ENCODE measurements around the gene URB2.

Gene URB2

GRCh38 chr1:229613938-229614337 is 12.1 kb upstream of the URB2 start:
- H3K4me3 ChIP-seq (ENCODE audit: low read depth, low read length): no peak overlapping the region
- in situ Hi-C loops (cut with HindIII; ENCODE audit: low sequenced_read_pairs): no loop called here
- DNase-seq (ENCODE audit: low read depth): no peak
- no peak for TF ChIP-seq CTCF (IDR thresholded peaks at IDR 0.05; ENCODE audit: low read depth, low read length, missing control alignments)

- no peak for TF ChIP-seq CTCF (IDR thresholded peaks at IDR 0.05; ENCODE audit: low read depth, low read length, missing control alignments)
- in situ Hi-C loops (cut with HindIII; ENCODE audit: low sequenced_read_pairs): no loop called here
- no peak overlapping the region for H3K4me3 ChIP-seq (ENCODE audit: low read depth, low read length)
- DNase-seq (ENCODE audit: low read depth): no peak
Observed at GRCh38 chr1:229614701-229615100, 11.3 kb upstream of the URB2 start.

- no peak for TF ChIP-seq CTCF (IDR thresholded peaks at IDR 0.05; ENCODE audit: low read depth, low read length, missing control alignments)
- DNase-seq (ENCODE audit: low read depth): no peak
- H3K4me3 ChIP-seq (ENCODE audit: low read depth, low read length): no peak overlapping the region
- in situ Hi-C loops (cut with HindIII; ENCODE audit: low sequenced_read_pairs): no loop called here
Observed at GRCh38 chr1:229617351-229618100, 8.5 kb upstream of the URB2 start.

- no peak for DNase-seq (ENCODE audit: low read depth)
- no peak overlapping the region for H3K4me3 ChIP-seq (ENCODE audit: low read depth, low read length)
- in situ Hi-C loops (cut with HindIII; ENCODE audit: low sequenced_read_pairs): no loop called here
Observed at GRCh38 chr1:229619002-229619401, 7.0 kb upstream of the URB2 start.

GRCh38 chr1:229619614-229620013 is 6.4 kb upstream of the URB2 start:
- in situ Hi-C loops (cut with HindIII; ENCODE audit: low sequenced_read_pairs): no loop called here
- H3K4me3 ChIP-seq (ENCODE audit: low read depth, low read length): no peak overlapping the region
- TF ChIP-seq CTCF (IDR thresholded peaks at IDR 0.05; ENCODE audit: low read depth, low read length, missing control alignments): no peak
- no peak for DNase-seq (ENCODE audit: low read depth)

More at GRCh38 chr1:229619002-229619401, 7.0 kb upstream of the URB2 start:
- TF ChIP-seq CTCF (IDR thresholded peaks at IDR 0.05; ENCODE audit: low read depth, low read length, missing control alignments): no peak

- in situ Hi-C loops (cut with HindIII; ENCODE audit: low sequenced_read_pairs): no loop called here
- no peak for TF ChIP-seq CTCF (IDR thresholded peaks at IDR 0.05; ENCODE audit: low read depth, low read length, missing control alignments)
- H3K4me3 ChIP-seq (ENCODE audit: low read depth, low read length): no peak overlapping the region
- DNase-seq (ENCODE audit: low read depth): no peak
Observed at GRCh38 chr1:229620876-229621275, 5.2 kb upstream of the URB2 start.

Measured in astrocyte of the cerebellum (primary cell).